Loucy (cell line): ENCODE measurements around the gene SLC16A10.

ENCODE experiments used
- EZH2phosphoT487 ChIP-seq: fragments of 200-600 bp; IDR thresholded peaks from 2 replicates; pipeline ENCODE4 v1.6.1; 2018; ENCODE audit warnings: antibody characterized with exemption, mild to moderate bottlenecking, moderate library complexity, borderline replicate concordance
- TF ChIP-seq, protein P1 (sequence below): fragments of 200-600 bp; sonication (generic); conservative IDR thresholded peaks from 2 replicates; pipeline ENCODE4 v1.5.1; 2014; ENCODE audit warnings: mild to moderate bottlenecking, antibody characterized with exemption, low read length

DNA sequence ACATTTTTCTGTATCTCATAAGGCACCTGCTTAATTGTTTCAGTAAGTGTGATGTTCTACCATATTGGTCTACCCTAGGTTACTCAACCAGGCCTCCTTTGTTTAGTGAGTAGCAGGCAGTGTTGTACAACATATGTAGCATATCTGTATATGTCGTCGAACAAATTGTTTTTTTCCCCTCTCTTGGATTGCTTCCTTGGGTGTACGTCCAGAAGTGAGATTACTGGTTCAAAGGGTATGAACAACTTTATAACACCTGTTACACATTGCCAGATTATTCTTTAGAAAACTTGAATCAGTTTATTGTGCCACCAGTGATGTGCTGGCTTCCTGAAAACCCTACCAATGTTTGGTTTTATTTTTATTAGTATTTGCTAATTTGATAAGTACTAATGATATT, 14.7 kb downstream of the SLC16A10 start:
- TF ChIP-seq, protein P1, sequence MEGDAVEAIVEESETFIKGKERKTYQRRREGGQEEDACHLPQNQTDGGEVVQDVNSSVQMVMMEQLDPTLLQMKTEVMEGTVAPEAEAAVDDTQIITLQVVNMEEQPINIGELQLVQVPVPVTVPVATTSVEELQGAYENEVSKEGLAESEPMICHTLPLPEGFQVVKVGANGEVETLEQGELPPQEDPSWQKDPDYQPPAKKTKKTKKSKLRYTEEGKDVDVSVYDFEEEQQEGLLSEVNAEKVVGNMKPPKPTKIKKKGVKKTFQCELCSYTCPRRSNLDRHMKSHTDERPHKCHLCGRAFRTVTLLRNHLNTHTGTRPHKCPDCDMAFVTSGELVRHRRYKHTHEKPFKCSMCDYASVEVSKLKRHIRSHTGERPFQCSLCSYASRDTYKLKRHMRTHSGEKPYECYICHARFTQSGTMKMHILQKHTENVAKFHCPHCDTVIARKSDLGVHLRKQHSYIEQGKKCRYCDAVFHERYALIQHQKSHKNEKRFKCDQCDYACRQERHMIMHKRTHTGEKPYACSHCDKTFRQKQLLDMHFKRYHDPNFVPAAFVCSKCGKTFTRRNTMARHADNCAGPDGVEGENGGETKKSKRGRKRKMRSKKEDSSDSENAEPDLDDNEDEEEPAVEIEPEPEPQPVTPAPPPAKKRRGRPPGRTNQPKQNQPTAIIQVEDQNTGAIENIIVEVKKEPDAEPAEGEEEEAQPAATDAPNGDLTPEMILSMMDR = no peak
- TF ChIP-seq EZH2phosphoT487 = no peak
